ENCODE data around the gene OSMR. TPM values are rescaled to one million over a fixed set of nuclear protein-coding genes. Genes with fewer than 3 reads are reported as not detected.

OSMR gene
- total RNA-seq, 2 donors from 2014 or later: 1.3 to 4.4 TPM

DNA sequence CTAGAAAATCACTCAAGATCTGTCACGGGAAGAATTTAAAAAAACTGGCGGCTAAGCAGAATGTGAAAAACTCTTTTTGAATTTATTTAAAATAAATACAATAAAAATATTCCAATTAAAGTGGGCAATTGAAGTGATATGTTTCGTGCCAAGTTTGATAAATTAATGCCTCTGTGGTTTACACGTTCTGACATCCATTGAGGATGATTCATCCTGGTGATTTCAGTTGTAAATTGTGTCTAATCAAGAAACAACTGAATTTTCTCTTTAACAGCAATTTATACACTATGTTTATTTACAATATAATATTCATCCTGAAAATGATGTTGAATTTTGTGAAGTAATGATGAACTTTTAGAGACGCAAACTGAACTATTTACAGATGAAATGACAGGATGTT lies 21.0 kb upstream of the OSMR start:
- Mint-ChIP-seq H3K4me3 (no peak overlapping the region), H3K36me3 (ENCODE audit: low read depth) (no peaks in the 10 kb centered on the region), H3K9me3 (peaks cover 15% of the 10 kb centered on the region), H3K4me1 (no peaks in the 10 kb centered on the region), H3K27me3 (ENCODE audit: insufficient read depth) (peaks cover 45% of the 10 kb centered on the region), H3K27ac (no peak overlapping the region)
- TF ChIP-seq, protein P1, sequence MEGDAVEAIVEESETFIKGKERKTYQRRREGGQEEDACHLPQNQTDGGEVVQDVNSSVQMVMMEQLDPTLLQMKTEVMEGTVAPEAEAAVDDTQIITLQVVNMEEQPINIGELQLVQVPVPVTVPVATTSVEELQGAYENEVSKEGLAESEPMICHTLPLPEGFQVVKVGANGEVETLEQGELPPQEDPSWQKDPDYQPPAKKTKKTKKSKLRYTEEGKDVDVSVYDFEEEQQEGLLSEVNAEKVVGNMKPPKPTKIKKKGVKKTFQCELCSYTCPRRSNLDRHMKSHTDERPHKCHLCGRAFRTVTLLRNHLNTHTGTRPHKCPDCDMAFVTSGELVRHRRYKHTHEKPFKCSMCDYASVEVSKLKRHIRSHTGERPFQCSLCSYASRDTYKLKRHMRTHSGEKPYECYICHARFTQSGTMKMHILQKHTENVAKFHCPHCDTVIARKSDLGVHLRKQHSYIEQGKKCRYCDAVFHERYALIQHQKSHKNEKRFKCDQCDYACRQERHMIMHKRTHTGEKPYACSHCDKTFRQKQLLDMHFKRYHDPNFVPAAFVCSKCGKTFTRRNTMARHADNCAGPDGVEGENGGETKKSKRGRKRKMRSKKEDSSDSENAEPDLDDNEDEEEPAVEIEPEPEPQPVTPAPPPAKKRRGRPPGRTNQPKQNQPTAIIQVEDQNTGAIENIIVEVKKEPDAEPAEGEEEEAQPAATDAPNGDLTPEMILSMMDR (conservative IDR thresholded peaks at IDR 0.05): no peak
- no peak for DNase-seq
- Histone ChIP-seq H3K9me3 (ENCODE audit: control insufficient read depth, low read length) (peaks cover 5% of the 10 kb centered on the region), H3K27me3 (ENCODE audit: control insufficient read depth, insufficient read depth, low read length, poor library complexity, severe bottlenecking) (peaks cover 69% of the 10 kb centered on the region), H3K9ac (ENCODE audit: extremely low read depth, low read length, poor library complexity, severe bottlenecking) (no peak overlapping the region), H3K27ac (ENCODE audit: low read depth, low read length) (no peak overlapping the region), H3K4me3 (ENCODE audit: low read length) (no peak overlapping the region), H3K4me1 (ENCODE audit: control insufficient read depth, insufficient read depth, low read length) (no peaks in the 10 kb centered on the region), H3K36me3 (ENCODE audit: control insufficient read depth, insufficient read depth, low read length) (no peaks in the 10 kb centered on the region)
- WGBS, 2 experiments (ENCODE audit: insufficient coverage in 1 of 2, insufficient read length in 1 of 2): 93 to 100% methylated on average over 1 to 3 of the region's 5 CpGs

DNA sequence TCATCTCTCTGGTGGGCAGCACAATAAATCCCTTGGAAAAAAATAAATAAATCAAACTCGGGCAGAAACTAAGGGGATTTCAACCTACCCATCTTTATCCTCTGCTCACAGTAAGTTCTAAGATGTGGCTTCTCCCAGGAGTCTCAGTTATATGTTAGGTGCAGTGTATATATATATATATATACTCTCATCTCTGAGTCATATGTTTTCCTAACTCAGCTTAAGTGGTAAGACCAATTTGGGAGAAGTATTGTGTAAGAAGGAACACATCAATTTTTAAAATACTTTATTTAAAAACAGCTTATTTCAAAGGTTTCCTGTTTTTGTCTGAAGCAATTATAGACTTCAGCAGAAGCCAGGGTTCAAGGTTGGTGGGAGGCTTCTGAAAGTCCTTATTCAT lies 20.3 kb upstream of the OSMR start:
- Mint-ChIP-seq H3K9me3 (peaks cover 10% of the 10 kb centered on the region), H3K27me3 (ENCODE audit: insufficient read depth) (peaks cover 45% of the 10 kb centered on the region), H3K36me3 (ENCODE audit: low read depth) (no peaks in the 10 kb centered on the region), H3K27ac (no peak overlapping the region), H3K4me1 (no peaks in the 10 kb centered on the region), H3K4me3 (no peak overlapping the region)
- Histone ChIP-seq H3K4me3 (ENCODE audit: low read length) (no peak overlapping the region), H3K9me3 (ENCODE audit: control insufficient read depth, low read length) (peaks cover 5% of the 10 kb centered on the region), H3K4me1 (ENCODE audit: control insufficient read depth, insufficient read depth, low read length) (no peaks in the 10 kb centered on the region), H3K36me3 (ENCODE audit: control insufficient read depth, insufficient read depth, low read length) (no peaks in the 10 kb centered on the region), H3K9ac (ENCODE audit: extremely low read depth, low read length, poor library complexity, severe bottlenecking) (no peak overlapping the region), H3K27ac (ENCODE audit: low read depth, low read length) (no peak overlapping the region), H3K27me3 (ENCODE audit: control insufficient read depth, insufficient read depth, low read length, poor library complexity, severe bottlenecking) (peaks cover 75% of the 10 kb centered on the region)
- TF ChIP-seq, protein P1 (conservative IDR thresholded peaks at IDR 0.05): no peak
- 82% methylated on average over 1 of the region's 1 CpG; no CpG with 5 or more reads in 1 of the 2 experiments for WGBS, 2 experiments (ENCODE audit: insufficient coverage in 1 of 2, insufficient read length in 1 of 2)
- no peak for DNase-seq

DNA sequence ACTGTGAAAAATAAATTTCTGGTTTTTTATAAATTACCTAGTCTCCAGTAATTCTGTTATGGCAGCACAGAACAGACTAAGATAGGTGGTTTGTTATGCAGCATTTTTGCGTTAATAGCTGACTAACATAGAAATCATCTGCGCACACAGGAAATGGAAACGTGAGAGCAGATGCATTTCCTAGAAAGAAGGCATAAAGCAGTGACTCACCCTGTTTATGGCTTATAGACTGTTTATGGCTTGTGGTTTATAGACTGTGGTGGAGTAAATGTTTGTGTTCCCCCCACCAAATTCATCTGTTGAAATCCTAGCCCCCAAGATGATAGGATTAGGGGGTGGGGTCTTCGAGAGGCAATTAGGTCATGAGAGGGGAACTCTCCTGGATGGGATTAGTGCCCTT lies 18.3 kb upstream of the OSMR start:
- H3K9ac ChIP-seq (ENCODE audit: extremely low read depth, low read length, poor library complexity, severe bottlenecking): no peak overlapping the region
- Mint-ChIP-seq H3K36me3 (ENCODE audit: low read depth) (no peaks in the 10 kb centered on the region), H3K27me3 (ENCODE audit: insufficient read depth) (peaks cover 45% of the 10 kb centered on the region), H3K27ac (no peak overlapping the region), H3K4me3 (no peak overlapping the region), H3K4me1 (no peaks in the 10 kb centered on the region), H3K9me3 (peaks cover 2% of the 10 kb centered on the region)
- 93 to 100% methylated on average over 3 to 4 of the region's 4 CpGs for WGBS, 2 experiments (ENCODE audit: insufficient coverage in 1 of 2, insufficient read length in 1 of 2)
- H3K36me3 ChIP-seq (ENCODE audit: control insufficient read depth, insufficient read depth, low read length): no peaks in the 10 kb centered on the region
- no peak overlapping the region for H3K27ac ChIP-seq (ENCODE audit: low read depth, low read length)
- H3K4me3 ChIP-seq (ENCODE audit: low read length): no peak overlapping the region
- H3K27me3 ChIP-seq (ENCODE audit: control insufficient read depth, insufficient read depth, low read length, poor library complexity, severe bottlenecking): peaks cover 79% of the 10 kb centered on the region
- DNase-seq: no peak
- TF ChIP-seq, protein P1 (conservative IDR thresholded peaks at IDR 0.05): no peak
- no peaks in the 10 kb centered on the region for H3K4me1 ChIP-seq (ENCODE audit: control insufficient read depth, insufficient read depth, low read length)
- H3K9me3 ChIP-seq (ENCODE audit: control insufficient read depth, low read length): peaks cover 2% of the 10 kb centered on the region
